ENCODE results near the gene ICOS. TPM values are rescaled to one million over a fixed set of nuclear protein-coding genes. Genes with fewer than 3 reads are reported as not detected.

ICOS gene
- total and polyA plus RNA-seq, 10 of the 15 experiments (the other 5 are each of a cell fraction or from before 2014, with no cell fraction given), result 0.47 to 36.0 (median 0.87) TPM

DNA sequence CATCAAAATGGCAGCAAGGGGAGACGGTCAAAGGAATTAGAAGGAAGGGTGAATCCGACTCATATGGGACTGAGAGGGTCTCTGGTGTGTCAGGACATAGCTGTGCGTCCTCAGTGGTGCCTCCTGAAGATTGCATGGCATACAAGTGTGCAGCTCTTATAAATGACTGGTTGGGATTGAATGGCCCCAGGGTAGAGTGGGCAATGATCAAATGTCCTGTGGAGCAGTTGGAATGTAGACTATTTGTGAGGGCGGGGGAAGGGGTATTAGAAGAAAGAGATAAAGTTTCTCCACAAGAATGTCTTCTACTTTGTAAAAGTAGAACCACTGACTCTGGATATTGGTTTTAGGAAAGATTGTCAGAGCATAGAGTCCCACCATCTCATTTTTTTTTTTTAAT lies 44.4 kb upstream of the ICOS start:
- ChIA-PET SMC1A (ENCODE audit: uncharacterized antibody, unreplicated experiment) (no interaction called here), CTCF (no interaction called here), RAD21 (ENCODE audit: unreplicated experiment) (no interaction called here), POLR2A (interaction anchor here (0.6 kb wide), 1 partner anchor 144 kb away, joined by 8 read pairs; no protein-coding TSS in a partner anchor)
- FAIRE-seq (no peak), DNase-seq (ENCODE audit: low read depth, low spot score) (no peak), ATAC-seq (no peak)
- TF ChIP-seq STAT3 (IDR thresholded peaks at IDR 0.05; ENCODE audit: low read depth, low read length) (no peak), YY1 (IDR thresholded peaks at IDR 0.05; ENCODE audit: low read depth, low read length) (no peak), DPF2 (IDR thresholded peaks at IDR 0.05) (no peak), CREM (IDR thresholded peaks at IDR 0.05; ENCODE audit: low read depth) (no peak), SIX5 (IDR thresholded peaks at IDR 0.05; ENCODE audit: low read depth, low read length, severe bottlenecking) (no peak), FOXK2 (IDR thresholded peaks at IDR 0.05) (no peak), ETV6 (conservative IDR thresholded peaks at IDR 0.05 in 1 of 2, IDR thresholded peaks at IDR 0.05 in 1 of 2; ENCODE audit: borderline replicate concordance in 1 of 2, low read depth in 1 of 2) (no peak), NR2C2 (IDR thresholded peaks at IDR 0.05; ENCODE audit: borderline replicate concordance, control insufficient read depth, insufficient read length, low read depth) (no peak), POU2F2 (IDR thresholded peaks at IDR 0.05; ENCODE audit: borderline replicate concordance, low read depth, low read length) (no peak), GABPA (IDR thresholded peaks at IDR 0.05; ENCODE audit: low read depth) (no peak), RB1 (IDR thresholded peaks at IDR 0.05; ENCODE audit: borderline replicate concordance) (no peak)
- TF ChIP-seq, protein P1, sequence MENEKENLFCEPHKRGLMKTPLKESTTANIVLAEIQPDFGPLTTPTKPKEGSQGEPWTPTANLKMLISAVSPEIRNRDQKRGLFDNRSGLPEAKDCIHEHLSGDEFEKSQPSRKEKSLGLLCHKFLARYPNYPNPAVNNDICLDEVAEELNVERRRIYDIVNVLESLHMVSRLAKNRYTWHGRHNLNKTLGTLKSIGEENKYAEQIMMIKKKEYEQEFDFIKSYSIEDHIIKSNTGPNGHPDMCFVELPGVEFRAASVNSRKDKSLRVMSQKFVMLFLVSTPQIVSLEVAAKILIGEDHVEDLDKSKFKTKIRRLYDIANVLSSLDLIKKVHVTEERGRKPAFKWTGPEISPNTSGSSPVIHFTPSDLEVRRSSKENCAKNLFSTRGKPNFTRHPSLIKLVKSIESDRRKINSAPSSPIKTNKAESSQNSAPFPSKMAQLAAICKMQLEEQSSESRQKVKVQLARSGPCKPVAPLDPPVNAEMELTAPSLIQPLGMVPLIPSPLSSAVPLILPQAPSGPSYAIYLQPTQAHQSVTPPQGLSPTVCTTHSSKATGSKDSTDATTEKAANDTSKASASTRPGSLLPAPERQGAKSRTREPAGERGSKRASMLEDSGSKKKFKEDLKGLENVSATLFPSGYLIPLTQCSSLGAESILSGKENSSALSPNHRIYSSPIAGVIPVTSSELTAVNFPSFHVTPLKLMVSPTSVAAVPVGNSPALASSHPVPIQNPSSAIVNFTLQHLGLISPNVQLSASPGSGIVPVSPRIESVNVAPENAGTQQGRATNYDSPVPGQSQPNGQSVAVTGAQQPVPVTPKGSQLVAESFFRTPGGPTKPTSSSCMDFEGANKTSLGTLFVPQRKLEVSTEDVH (IDR thresholded peaks at IDR 0.05; ENCODE audit: low read depth, partially characterized antibody), result no peak
- TF ChIP-seq, protein P2, sequence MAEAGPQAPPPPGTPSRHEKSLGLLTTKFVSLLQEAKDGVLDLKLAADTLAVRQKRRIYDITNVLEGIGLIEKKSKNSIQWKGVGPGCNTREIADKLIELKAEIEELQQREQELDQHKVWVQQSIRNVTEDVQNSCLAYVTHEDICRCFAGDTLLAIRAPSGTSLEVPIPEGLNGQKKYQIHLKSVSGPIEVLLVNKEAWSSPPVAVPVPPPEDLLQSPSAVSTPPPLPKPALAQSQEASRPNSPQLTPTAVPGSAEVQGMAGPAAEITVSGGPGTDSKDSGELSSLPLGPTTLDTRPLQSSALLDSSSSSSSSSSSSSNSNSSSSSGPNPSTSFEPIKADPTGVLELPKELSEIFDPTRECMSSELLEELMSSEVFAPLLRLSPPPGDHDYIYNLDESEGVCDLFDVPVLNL (IDR thresholded peaks at IDR 0.05; ENCODE audit: low read depth, low read length), result no peak
- in situ Hi-C loops (cut with MboI) (no loop called here), intact Hi-C loops (cut with micrococcal nuclease; ENCODE audit: unreplicated experiment) (no loop called here)
- Histone ChIP-seq H4K20me1 (ENCODE audit: control insufficient read depth, insufficient read depth) (0 out of 2 replicates have a peak, but pooled peaks cover 3% of the 10 kb centered on the region), H3K4me1 (ENCODE audit: control insufficient read depth, insufficient read depth, low read length) (no peaks in the 10 kb centered on the region), H3K4me2 (ENCODE audit: control insufficient read depth, insufficient read depth) (no peak overlapping the region), H3K9ac (ENCODE audit: control insufficient read depth, insufficient read depth, low read length) (no peak overlapping the region), H3K9me3 (replicated peaks; ENCODE audit: control insufficient read depth, insufficient read depth, low read length) (no peaks in the 10 kb centered on the region), H3K4me3 (no peak overlapping the region), H2AFZ (ENCODE audit: control insufficient read depth, low read depth, low read length) (no peak overlapping the region), H3K27ac (ENCODE audit: control insufficient read depth, insufficient read depth) (no peak overlapping the region), H3K27me3 (replicated peaks in 1 of 2; ENCODE audit: control insufficient read depth in 2 of 2, insufficient read depth in 2 of 2, low read length in 1 of 2) (no peaks in the 10 kb centered on the region; a peak in 1 of 4 replicates), H3K36me3 (ENCODE audit: control insufficient read depth in 2 of 2, insufficient read depth in 2 of 2, low read length in 1 of 2) (no peaks in the 10 kb centered on the region), H3K79me2 (ENCODE audit: control insufficient read depth, insufficient read depth, low read length) (no peaks in the 10 kb centered on the region)
- 0% methylated on average over 4 of the region's 4 CpGs for WGBS (ENCODE audit: insufficient coverage, insufficient replicate concordance, low lambda C conversion rate, missing lambda C conversion rate)
- no TSS peak for BruUV-seq (replicated peaks)

Data from GM12878 (cell line).